Measurements from ENCODE around the gene DYNC2I2.

GRCh38 chr9:128629852-128630545 is 26.6 kb downstream of the DYNC2I2 start:
- TF ChIP-seq CTCF (IDR thresholded peaks at IDR 0.05) (no peak), POLR2A (IDR thresholded peaks at IDR 0.05) (no peak)
